Measurements from ENCODE around the gene CLIC6.

Gene CLIC6

DNA sequence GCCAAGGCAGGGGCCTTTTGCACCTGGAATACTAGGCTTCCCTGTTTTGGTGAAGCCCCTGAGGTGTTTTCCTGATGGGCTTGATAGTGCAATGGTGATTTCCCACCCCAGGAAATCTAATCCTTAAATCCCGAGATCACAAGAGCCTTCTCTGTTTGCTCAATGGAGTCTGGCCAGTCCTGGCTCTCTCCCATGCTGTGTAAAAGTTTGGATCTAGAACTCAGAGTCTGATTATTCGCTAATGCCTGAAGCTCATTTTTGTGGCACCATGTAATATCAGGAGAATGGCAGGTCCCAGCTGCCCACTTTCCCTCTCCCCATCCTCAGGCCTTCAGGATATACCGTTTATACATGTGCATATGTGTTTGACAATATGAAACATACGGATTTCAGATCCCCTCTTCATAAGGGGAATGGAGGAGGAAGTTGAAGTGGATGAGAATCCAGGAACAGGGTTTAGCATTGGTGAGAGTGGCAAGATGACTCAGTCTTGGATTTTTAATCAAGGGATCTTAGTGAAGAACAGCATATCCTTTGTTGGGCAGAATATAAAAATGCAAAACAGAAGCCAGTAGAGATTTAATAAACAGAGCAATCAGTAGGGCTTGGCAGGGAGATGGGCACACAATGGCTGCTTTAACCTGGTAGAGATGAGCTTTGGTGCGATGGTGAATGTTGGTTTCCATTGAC is 62.1 kb downstream of the CLIC6 start:
- DNase-seq, result no peak

DNA sequence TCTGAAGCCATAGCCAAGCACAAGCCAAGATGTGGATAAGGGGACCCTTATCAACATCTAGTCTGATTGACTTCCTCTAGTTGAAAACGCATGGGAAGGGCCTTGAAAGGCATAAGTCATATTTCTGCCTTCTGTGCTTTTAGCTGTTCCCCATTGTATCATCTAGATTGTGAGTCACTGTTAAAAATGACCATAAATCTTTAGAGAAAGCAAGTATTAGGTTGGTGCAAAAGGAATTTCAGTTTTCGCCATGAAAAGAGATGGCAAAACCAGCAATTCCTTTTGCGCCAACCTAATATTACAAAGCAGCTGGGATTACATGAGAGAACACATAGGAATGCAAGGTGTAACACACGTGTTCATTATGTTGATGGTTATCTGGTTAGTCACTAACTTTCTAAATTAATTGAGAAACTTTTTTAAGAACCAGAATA is 63.6 kb downstream of the CLIC6 start:
- DNase-seq, result no peak

DNA sequence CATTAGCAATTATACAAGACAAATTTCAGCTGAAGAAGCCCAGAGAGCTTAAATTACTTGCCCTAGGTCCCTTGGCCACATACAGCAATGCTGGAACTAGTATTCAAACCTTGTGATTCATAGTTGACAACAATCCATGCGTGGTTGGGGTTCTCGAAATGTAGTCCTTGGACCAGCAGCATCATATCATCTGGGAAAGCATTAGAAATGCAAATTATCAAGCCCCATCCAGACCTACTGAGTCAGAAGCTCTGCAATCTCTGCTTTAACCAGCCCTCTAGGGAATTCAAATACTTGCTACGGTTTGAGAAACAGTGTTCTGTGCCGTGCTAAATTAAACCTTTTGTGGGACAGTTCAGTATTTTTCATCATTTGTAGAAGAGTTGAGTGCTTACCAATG is 65.1 kb downstream of the CLIC6 start:
- no peak for DNase-seq

DNA sequence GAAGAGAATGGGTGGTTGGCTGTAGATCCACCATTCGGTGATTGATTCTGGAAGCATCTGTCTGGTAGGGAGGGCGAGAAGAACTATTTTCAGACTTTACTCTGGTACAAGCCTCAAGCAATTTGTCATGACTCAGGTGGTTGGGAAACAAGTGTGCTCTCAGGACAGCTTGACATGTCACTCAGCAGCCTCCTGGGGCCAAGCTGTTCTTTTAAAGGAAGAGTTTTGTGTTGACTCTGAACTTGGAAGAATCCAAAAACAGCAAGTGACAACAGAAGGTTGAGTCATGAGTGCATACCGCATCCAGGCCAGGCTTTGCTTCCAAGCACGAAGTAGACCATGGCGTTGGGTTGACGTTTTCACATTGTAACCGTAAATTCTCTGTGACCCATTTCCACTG is 65.9 kb downstream of the CLIC6 start:
- DNase-seq, result no peak

DNA sequence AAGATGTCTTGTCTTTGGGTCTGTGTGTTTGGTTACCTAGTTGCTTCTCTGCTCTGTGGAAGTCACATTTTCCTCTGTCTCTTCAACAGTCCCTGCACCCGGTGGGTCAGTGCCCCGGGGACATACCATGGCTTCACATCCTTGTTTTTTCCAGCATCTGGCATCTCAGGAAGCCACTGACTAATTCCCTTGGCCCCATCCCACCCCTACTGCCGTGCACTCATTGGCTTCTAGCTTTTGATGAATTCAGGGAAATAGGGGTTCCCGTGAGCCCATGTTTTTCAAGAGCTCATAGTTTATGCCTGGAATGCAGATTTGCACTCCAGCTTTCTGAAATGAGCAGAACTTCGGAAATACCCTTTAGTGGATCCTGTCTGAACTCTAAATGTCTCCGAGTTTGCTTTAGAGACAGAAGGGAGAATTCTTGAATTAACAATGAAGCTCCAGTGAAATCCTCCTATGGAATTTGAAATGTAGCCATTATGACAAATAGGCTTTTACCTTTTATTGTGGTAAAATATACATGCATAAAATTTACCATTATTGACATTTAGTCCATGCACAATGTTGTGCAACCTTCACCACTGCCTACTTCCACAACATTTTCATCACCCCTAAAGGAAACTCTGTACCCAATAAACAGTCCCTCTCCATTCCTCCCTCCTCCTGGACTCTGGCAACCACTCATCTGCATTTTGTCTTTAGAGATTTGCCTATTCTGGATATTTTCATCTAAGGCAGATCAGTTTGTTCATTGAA is 67.5 kb downstream of the CLIC6 start:
- no peak for DNase-seq

DNA sequence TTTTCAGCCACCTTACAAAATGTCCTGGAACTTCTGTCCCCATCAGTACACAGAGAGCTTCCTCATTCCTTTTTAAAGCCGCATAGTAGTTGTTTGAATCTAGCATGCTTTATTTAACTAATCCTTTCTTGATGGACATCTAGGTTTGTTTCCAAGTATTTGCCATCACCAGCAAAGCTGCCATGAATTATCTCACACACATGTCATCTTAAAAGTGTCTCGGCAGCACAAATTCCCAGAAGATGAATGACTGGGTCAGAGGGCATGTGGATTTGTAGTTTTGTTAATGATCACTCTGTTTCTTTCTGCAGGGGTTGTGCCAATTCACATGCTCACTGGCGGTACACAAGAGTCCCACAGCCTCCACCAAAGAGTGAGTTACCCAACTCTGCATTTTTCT is 68.3 kb downstream of the CLIC6 start:
- no peak for DNase-seq

DNA sequence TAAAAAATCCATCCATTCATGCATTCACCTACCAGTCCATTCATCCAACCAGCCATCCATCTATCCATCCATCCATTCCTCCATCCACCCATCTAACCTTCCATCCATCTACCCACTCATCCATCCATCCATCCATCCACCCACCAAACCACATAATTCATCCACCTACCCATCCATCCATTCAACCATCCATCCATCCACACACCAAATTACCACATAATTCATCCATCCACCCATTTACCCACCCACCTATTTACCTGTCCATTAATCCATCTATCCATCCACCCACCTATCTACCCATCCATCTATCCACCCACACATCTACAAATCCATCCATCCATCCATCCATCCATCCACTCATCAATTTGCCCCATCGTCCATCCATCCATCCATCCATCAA is 71.4 kb downstream of the CLIC6 start:
- DNase-seq, result no peak

DNA sequence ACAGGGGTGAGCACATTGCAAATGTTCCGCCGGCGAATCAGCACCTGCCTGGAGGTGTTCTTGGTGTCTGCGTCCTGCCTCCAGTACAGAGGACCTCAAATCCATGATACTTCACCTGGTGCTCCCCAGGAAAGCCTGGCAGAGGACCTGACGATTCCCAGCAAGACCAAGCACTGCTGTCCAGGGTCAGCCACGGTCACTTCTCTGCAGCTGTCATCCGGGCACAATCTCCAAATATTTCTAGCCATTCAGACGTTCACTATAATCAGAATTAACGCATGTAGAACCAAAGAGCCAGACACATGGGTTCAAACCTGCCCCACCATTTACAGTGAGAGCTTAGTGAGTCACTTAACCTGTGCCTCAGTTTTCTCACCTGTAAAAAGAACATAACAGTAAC is 74.5 kb downstream of the CLIC6 start:
- DNase-seq, result no peak

DNA sequence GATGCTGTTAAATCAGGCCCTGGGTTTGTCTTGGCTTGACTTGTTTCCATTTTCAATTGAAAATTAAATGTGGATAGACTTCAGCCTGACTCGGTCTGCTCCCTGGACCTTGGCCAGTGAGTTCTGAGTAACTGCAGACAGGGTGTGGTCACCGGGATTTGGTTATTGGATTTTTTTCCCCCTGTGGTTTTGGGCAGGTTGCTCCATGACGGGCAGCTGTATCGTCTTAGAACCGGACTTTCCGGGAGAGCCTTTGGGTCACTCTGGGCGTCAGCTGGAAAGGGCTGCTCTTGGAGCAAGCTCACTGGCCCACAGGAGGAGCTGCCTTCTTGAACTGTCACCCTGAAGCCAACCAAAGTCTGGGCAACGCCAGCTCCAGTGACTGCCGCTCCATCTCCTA is 75.0 kb downstream of the CLIC6 start:
- DNase-seq, result no peak

DNA sequence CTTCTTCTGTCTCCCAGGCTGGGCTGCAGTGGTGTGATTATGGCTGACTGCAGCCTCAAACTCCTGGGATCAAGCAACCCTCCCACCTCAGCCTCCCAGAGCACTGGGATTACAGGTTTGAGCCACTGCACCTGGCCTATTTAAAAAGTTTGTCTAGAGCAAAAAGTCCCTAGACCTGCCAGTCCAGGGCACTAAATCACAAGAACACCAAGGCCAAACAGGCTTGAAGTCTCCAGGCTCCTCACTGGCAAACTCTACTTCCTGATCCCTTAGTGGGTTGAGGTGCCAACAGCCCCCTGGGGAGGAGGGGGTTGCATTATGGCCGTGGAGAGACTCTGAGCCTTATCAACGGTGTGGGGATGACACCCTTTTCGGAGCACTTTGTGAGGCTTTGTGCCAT is 76.0 kb downstream of the CLIC6 start:
- no peak for DNase-seq

DNA sequence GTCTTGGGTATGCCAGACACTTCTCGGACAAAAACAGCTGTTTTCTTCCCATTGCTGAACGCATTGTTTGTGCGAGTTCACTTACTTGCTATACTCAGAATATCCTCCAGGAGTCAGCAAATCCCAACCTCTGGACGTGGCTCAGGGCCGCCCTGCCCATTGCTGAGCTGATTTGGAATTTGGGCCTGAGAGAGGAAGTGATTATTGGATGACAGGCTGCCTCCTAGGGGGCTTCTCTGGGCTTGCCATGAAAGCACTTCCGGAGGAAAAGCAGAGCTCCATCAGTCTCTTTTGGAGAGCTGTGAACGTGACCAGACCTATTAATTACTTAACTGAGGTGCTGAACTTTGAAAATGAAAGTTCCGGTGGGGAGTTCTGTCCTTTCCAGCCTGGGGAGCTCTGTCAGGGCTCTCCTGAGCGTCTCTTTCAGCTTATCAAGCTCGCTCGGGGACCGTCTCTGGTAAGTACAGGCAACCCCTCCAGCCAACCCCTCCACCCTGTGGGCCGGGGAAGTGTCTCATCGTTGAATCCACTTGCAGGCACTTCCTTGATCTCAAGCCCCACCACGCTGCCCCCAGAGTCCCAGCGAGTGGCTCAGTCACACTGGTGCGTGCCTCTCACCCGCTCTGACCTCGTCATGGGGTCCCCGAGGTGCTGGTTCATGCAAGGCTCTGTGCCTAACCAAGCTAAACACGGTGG is 76.9 kb downstream of the CLIC6 start:
- peak; percentile 54 for DNase-seq

DNA sequence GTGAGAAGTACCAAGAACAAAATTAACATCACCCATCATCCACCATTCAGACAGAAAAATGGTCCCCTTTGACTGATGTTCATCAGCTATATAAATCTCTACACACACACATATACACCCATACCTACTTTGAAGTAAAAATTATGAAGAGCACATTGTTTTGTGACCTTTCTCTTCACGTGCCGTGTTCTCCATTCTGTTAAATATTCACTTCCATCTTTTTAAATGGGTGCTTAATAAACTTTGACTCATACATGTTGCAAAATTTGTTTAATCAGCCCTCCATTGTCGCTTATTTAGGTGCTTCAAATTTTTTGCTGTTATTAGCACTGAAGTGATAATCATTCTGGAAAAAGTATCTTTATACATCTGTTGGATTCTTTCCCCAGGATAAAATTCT is 80.1 kb downstream of the CLIC6 start:
- DNase-seq, result no peak

DNA sequence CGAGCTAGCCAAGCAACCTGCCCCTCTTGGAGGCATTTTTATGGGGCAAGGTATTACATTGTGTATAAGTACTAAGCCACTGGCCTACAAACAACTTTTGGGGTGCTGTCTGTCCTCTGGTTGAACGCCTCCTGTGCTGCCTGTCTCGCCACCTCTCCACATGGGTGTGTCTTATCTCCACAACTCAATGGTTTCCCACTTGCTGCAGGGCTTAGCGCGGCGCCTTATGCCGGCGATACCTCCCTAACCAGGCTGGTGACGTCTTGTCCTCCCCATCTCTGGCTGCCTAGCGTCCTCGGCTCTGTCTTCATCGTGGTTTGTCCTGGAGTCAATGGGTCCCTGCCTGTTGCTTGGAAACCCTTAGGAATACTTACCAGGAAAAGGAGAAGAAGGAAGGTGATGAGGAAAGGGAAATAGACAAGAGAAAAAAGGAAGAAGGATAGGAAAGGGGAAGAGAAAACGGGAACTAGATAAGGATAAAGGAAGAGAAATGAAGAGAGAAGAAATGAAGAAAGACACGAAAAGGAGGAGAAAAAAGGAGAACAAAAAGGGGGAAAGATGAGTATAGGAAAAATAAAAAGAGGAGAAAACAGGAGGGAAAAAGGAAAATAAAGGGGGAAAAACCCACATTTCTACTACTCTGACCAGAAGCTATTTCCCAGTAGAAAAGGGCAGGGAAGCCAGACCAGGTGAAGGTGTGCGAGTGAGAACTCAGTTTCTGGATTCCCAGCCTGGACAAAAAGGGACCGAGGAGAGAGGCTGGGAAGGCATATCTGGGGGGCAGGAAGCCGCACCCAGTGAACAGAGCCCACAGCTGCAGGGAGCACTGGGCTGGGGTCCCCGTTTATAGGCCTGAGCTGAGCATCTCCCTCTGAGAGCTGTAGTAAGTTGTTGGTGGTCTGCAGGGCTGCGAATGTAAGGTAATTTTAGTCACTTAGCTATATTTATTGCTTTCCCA is 86.2 kb downstream of the CLIC6 start:
- DNase-seq, result no peak

DNA sequence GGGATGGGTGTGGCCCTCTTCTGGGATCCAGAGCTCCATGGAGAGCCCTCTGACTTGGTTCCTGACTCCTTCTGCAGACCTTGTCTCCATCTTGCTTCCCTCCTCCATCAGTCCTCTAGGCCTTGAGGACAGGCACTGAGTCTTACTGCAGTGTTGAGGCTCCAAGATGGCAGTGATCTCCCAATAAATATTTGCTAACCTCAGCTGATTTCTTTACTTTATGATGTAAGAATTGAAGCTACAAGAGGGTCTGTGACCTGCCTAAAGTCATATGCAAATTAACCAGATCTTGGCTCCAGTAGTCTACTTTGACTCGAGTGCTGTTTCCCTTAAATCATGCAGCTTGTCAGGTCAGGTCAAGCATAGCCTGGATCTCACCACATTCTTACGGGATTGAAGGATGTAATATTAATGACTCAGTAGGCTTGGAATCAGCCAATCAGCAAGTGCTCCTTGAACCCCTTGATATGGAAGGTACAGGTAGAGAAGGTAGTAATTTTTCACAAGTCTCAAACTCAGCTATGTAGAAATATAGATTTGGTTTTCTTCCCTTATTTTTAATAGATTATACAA is 93.0 kb downstream of the CLIC6 start:
- DNase-seq, result no peak

DNA sequence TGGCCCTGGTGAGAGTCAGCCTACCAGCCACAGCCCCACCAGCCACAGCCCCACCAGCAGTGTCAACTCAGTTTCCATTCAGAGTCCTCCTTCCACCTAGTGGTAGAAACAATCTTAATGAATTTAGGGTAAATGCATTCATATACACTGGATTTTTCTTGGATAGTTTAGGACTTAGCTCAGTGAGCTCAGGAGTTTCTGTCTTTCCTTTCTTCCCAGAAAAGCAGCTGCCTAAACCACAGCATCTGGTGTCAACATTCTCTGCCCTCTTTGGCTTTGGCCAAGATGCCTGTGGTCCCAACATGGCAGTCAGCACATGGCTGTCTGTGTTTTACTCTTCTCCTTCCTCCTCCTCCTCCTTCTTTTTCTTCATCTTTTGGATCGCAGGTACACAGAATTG is 94.0 kb downstream of the CLIC6 start:
- DNase-seq, result no peak

DNA sequence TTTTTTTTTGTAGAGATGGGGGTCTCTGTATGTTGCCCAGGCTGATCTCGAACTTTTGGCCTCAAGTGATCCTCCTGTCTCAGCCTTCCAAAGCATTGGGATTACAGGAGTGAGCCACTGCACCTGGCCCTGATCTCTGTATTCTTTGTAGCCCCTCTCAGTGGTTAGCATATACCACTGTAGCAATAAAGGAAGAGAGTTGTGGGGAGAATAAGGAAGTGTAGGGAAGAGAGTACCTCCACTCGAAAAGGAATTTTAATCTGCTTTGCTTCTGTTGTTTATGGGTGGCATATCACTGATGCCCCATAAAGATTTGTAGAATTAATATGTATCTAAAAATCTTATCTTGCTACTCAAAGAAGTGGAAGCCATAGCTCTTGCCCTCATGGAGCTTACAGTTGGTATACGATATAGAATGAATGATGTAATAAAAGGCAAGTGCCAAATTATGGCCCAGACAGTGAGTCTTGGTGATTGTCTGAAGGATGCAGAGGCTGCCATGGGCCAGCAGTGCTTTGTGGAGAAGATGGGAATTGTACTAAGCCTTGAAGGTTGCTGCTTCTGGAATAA is 96.0 kb downstream of the CLIC6 start:
- DNase-seq, result no peak

DNA sequence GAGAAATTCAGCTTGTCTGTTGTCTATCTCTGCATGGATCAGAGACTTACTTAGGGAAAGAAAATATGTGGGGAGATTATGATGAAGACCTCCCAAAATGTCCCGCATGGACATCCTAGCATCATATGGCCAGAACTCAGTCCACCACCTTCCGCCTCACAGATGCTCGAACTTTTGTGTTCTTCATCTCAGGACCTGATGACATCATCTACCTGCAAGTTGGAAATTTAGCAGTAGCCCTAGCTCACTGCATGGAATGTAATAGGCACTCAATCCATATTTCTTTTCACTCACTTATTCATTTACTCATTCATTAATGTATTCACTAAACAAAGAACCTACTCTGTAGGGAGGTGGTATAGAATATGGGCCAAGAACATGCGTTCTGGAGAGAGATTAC is 96.8 kb downstream of the CLIC6 start:
- DNase-seq, result no peak

DNA sequence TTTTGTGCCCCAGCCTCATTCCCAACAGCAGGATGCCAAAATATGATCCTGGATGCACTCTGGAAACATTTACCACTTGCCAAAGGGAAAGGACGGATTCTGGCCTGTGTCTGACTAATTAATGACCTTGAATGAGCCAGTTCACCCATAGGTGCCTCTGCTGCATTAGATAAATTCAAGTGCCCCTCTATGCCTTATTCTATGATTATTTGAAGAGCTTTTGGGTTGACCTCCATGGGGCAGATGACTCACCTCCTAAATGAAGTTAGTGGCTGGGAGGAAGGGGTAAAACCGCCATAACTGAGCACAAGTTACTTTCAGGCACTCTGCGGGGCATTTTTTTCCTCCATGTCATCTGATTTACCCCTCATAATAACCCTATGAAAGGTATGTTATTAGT is 98.1 kb downstream of the CLIC6 start:
- DNase-seq, result no peak

Data from NCI-H1105 treated with DMSO at 0.1 percent for 48 hours (cell line).